K562 (cell line): ENCODE results near the gene SYNE1. TPM values are rescaled to one million over a fixed set of nuclear protein-coding genes. Genes with fewer than 3 reads are reported as not detected.

ENCODE experiments used
- ATAC-seq: fragments of 200-7000 bp; cut with Tn5 transposase; 3 replicates; pipeline ENCODE4 v1.9.1; 2020; ENCODE audit warnings: moderate library complexity
- BruUV-seq: library from RNA; stranded (reverse); fragments of 400-500 nt; replicated peaks from 2 replicates; lab custom pipeline; 2021; lab: Mats Ljungman, UMichigan
- CTCF ChIA-PET: fragments of 300-600 bp; formaldehyde crosslinking; extraction: SDS; loops from one replicate; lab custom pipeline; 2021; ENCODE audit warnings: low intra/inter-chr PET ratio; lab: Yijun Ruan, JAX
- POLR2A ChIA-PET: fragments of 300-600, 350-650 bp; sonication (Branson Sonifier 250); formaldehyde crosslinking; extraction: SDS; loops from one replicate; lab custom pipeline; 2021; ENCODE audit warnings: antibody characterized with exemption, inconsistent platforms; lab: Yijun Ruan, JAX
- DNase-seq, 4 experiments: peaks; one replicate each; pipeline versions ENCODE4 v3.0.0 to v3.0.0-alpha.2; 2011 to 2018; ENCODE audit warnings: low spot score in 3 of 4, mixed read lengths in 3 of 4; ENCODE audit errors: extremely low read depth in 1 of 4
- FAIRE-seq: peaks from 2 replicates; lab custom pipeline; 2011; peaks lifted over from hg19 to GRCh38; lab: Jason Lieb, UNC
- H2AFZ ChIP-seq: 2 replicates; pipeline ENCODE4 v1.6.0; 2011; ENCODE audit warnings: low read depth, low read length, control low read depth, inconsistent platforms
- H3K27ac ChIP-seq: fragments of 200-600 bp; 3 replicates; pipeline ENCODE4 v1.8.0; 2011; ENCODE audit warnings: low read depth, mild to moderate bottlenecking, control low read depth, inconsistent platforms, low read length, moderate library complexity, mixed read lengths; ENCODE audit errors: extremely low read depth
- H3K27me3 ChIP-seq, 2 experiments: fragments of 300-600 bp in 1 of 2; 2 replicates in 1 of 2; 3 replicates in 1 of 2; pipeline versions ENCODE4 v1.6.0 to v1.8.0; 2011; ENCODE audit warnings: inconsistent platforms in 2 of 2, low read length in 2 of 2, mild to moderate bottlenecking in 1 of 2, mixed read lengths in 1 of 2, moderate library complexity in 1 of 2; ENCODE audit not compliant: control insufficient read depth in 2 of 2, insufficient read depth in 2 of 2
- H3K36me3 ChIP-seq: fragments of 300-600 bp; 3 replicates; pipeline ENCODE4 v1.8.0; 2011; ENCODE audit warnings: mild to moderate bottlenecking, low read length, inconsistent platforms; ENCODE audit not compliant: control insufficient read depth, insufficient read depth
- H3K4me1 ChIP-seq, 2 experiments: fragments of 200-600 bp in 1 of 2; replicated peaks in 1 of 2; 2 replicates in 1 of 2; 3 replicates in 1 of 2; pipeline versions ENCODE4 v1.5.1 to v1.8.0; 2011; ENCODE audit warnings: inconsistent platforms in 2 of 2, low read length in 2 of 2, mild to moderate bottlenecking in 1 of 2, mixed read lengths in 1 of 2, moderate library complexity in 1 of 2; ENCODE audit not compliant: control insufficient read depth in 2 of 2, insufficient read depth in 2 of 2
- H3K4me2 ChIP-seq: 2 replicates; pipeline ENCODE4 v1.6.1; 2011; ENCODE audit warnings: low read length, control low read depth, inconsistent platforms, mixed read lengths; ENCODE audit not compliant: insufficient read depth
- H3K4me3 ChIP-seq: fragments of 200-600 bp; sonication (generic), shearing (Covaris generic); 2 replicates; pipeline ENCODE4 v1.5.1; 2016; ENCODE audit warnings: control low read depth, inconsistent platforms
- H3K79me2 ChIP-seq: fragments of 200-600 bp; 3 replicates; pipeline ENCODE4 v1.8.0; 2011; ENCODE audit warnings: low read length, inconsistent platforms; ENCODE audit not compliant: control insufficient read depth, insufficient read depth
- H3K9ac ChIP-seq, 2 experiments: 2 replicates each; pipeline versions ENCODE4 v1.6.0 to v1.6.1; 2011; ENCODE audit warnings: low read depth in 2 of 2, low read length in 2 of 2, control low read depth in 1 of 2, inconsistent platforms in 1 of 2, mild to moderate bottlenecking in 1 of 2, mixed read lengths in 1 of 2; ENCODE audit not compliant: insufficient read depth in 1 of 2
- H3K9me1 ChIP-seq: one replicate; pipeline ENCODE4 v1.6.0; 2011; ENCODE audit warnings: inconsistent platforms, mild to moderate bottlenecking, low read length, moderate library complexity; ENCODE audit not compliant: control insufficient read depth, insufficient read depth
- H3K9me3 ChIP-seq: replicated peaks from 2 replicates; pipeline ENCODE4 v1.5.1; 2011; ENCODE audit warnings: low read depth, low read length, inconsistent platforms; ENCODE audit not compliant: control insufficient read depth, insufficient read depth
- H4K20me1 ChIP-seq: replicated peaks from 2 replicates; pipeline ENCODE4 v1.6.1; 2011; ENCODE audit warnings: low read length, inconsistent platforms, mixed read lengths; ENCODE audit not compliant: control insufficient read depth, insufficient read depth
- GTF2F1 ChIP-seq: IDR thresholded peaks from 2 replicates; pipeline ENCODE4 v1.6.1; 2011; ENCODE audit warnings: low read depth, low read length, improper control_type of control experiment
- HDGF ChIP-seq: fragments of 450-650 bp; IDR thresholded peaks from 2 replicates; pipeline ENCODE4 v1.6.1; 2016
- NFXL1 ChIP-seq: fragments of 450-650 bp; formaldehyde crosslinking; IDR thresholded peaks from 2 replicates; pipeline ENCODE4 v1.4.0; 2021; ENCODE audit warnings: mild to moderate bottlenecking
- SNAPC5 ChIP-seq: fragments of 250-450 bp; sonication (Bioruptor Pico); IDR thresholded peaks from 2 replicates; pipeline ENCODE4 v1.8.0; 2021; ENCODE audit warnings: moderate library complexity, mild to moderate bottlenecking, inconsistent platforms
- ZC3H11A ChIP-seq: IDR thresholded peaks from 2 replicates; pipeline ENCODE4 v1.6.1; 2012; ENCODE audit warnings: low read depth, low read length, improper control_type of control experiment
- ZNF23 ChIP-seq: fragments of 250-450 bp; sonication (Bioruptor Pico); IDR thresholded peaks from 2 replicates; pipeline ENCODE4 v1.4.0; 2020; ENCODE audit warnings: mild to moderate bottlenecking
- WGBS: fragments of 100-300 bp; shearing (Covaris generic); methylation state at CpG from one replicate; pipeline ENCODE4 v1.1.6; 2016; ENCODE audit warnings: low coverage, mixed read lengths; ENCODE audit not compliant: insufficient coverage; ENCODE audit errors: missing lambda C conversion rate; 5-methylcytosine and 5-hydroxymethylcytosine counted together
- in situ Hi-C: fragments of 300-500 bp; cut with MboI; formaldehyde crosslinking; loops from 4 replicates; pipeline ENCODE4 v1.15.0; 2018; ENCODE audit warnings: inconsistent platforms, mixed read lengths
- intact Hi-C: fragments of 100-400 bp; cut with micrococcal nuclease; formaldehyde crosslinking; loops from 2 replicates; pipeline ENCODE4 v1.14.2; 2022
- polyA plus RNA-seq, 8 experiments: library from polyadenylated mRNA; depleted of rRNA in 4 of 8; stranded (reverse) in 5 of 8; unstranded in 3 of 8; fragments of >200 nt; fragmentation: Nextera tagmentation in 2 of 8; fragmentation: Illumina TruSeq in 1 of 8; extraction: Ambion mirVana in 2 of 8; extraction: Trizol in 1 of 8; gene quantifications; 2 replicates each; pipeline versions ENCODE4 v1.2.1 to v1.2.3, GENCODE V29; 2011 to 2014; ENCODE audit warnings: inconsistent platforms in 1 of 8, missing spikeins in 1 of 8
- total RNA-seq, 7 experiments: library from RNA; depleted of rRNA in 6 of 7; stranded (reverse); fragments of >200 nt in 6 of 7; fragmentation: Illumina TruSeq in 2 of 7; extraction: Trizol in 2 of 7; gene quantifications; 2 replicates each; pipeline versions ENCODE4 v1.2.1 to v1.2.3, GENCODE V29; 2011 to 2021; ENCODE audit warnings: low replicate concordance in 1 of 7

SYNE1 gene
- total and polyA plus RNA-seq, 9 of the 15 experiments (the other 6 are each of a cell fraction or from before 2014, with no cell fraction given) = under 0.01 to 0.42 (median 0.08) TPM; not detected in 1

GRCh38 chr6:152314483-152314832 lies 322.7 kb downstream of the SYNE1 start:
- no peak overlapping the region for H2AFZ ChIP-seq
- ATAC-seq (no peak), FAIRE-seq (no peak), DNase-seq (no peak)
- H3K4me3 ChIP-seq = no peak overlapping the region
- BruUV-seq = no TSS peak
- H3K36me3 ChIP-seq = no peaks in the 10 kb centered on the region
- in situ Hi-C loops (no loop called here), intact Hi-C loops (no loop called here)
- H3K4me2 ChIP-seq = no peak overlapping the region
- no peaks in the 10 kb centered on the region for H3K9me3 ChIP-seq
- no peak overlapping the region for H3K9ac ChIP-seq
- no peaks in the 10 kb centered on the region for H3K79me2 ChIP-seq
- no peaks in the 10 kb centered on the region for H3K4me1 ChIP-seq
- H3K27ac ChIP-seq = no peak overlapping the region
- WGBS = 0% methylated on average over 5 of the region's 5 CpGs
- CTCF ChIA-PET = no interaction called here
- no peaks in the 10 kb centered on the region for H3K9me1 ChIP-seq
- H4K20me1 ChIP-seq = no peaks in the 10 kb centered on the region
- 0 out of 5 replicates have a peak, but pooled peaks cover 0 to 4% of the 10 kb centered on the region in 2 experiments for H3K27me3 ChIP-seq
- TF ChIP-seq ZC3H11A (no peak), NFXL1 (no peak), ZNF23 (no peak), GTF2F1 (no peak), SNAPC5 (CRISPR knock-in tag) (no peak), HDGF (no peak)
- POLR2A ChIA-PET = no interaction called here
